ENCODE data around the gene OTUD7B.

The OTUD7B gene

GRCh38 chr1:150012611-150013010 lies 2.1 kb upstream of the OTUD7B start:
- TF ChIP-seq EZH2 (IDR thresholded peaks at IDR 0.05; ENCODE audit: borderline replicate concordance, low read length) (no peak), CTCF (IDR thresholded peaks at IDR 0.05; ENCODE audit: low read length) (no peak)
- no peak overlapping the region for H3K27ac ChIP-seq (ENCODE audit: low read depth, low read length, poor library complexity, severe bottlenecking)
- H3K36me3 ChIP-seq (ENCODE audit: insufficient read depth, low read length), result no peaks in the 10 kb centered on the region
- H3K9me2 ChIP-seq (ENCODE audit: low read depth, low read length), result no peaks in the 10 kb centered on the region
- H3F3A ChIP-seq (ENCODE audit: insufficient read depth, low read length), result no peaks in the 10 kb centered on the region
- H3K9ac ChIP-seq (ENCODE audit: low read length), result no peak overlapping the region
- no peaks in the 10 kb centered on the region for H3K79me2 ChIP-seq (ENCODE audit: insufficient read depth, low read length)
- no peak overlapping the region for H3K4me2 ChIP-seq (ENCODE audit: low read length)
- no peak overlapping the region for H3K4me3 ChIP-seq (ENCODE audit: low read depth, low read length, poor library complexity, severe bottlenecking)
- no peaks in the 10 kb centered on the region for H3K9me3 ChIP-seq (ENCODE audit: low read length)
- no peak overlapping the region for H2AFZ ChIP-seq (ENCODE audit: low read length)
- no peaks in the 10 kb centered on the region for H4K20me1 ChIP-seq (ENCODE audit: insufficient read depth, low read length)
- peaks cover 16% of the 10 kb centered on the region for H3K4me1 ChIP-seq (ENCODE audit: insufficient read depth, low read length, severe bottlenecking)
- 0 out of 2 replicates have a peak, but pooled peaks cover 4% of the 10 kb centered on the region for H3K27me3 ChIP-seq (ENCODE audit: insufficient read depth, low read length)

- no peaks in the 10 kb centered on the region for H3K9me3 ChIP-seq (ENCODE audit: low read length)
- no peaks in the 10 kb centered on the region for H3K36me3 ChIP-seq (ENCODE audit: insufficient read depth, low read length)
- H2AFZ ChIP-seq (ENCODE audit: low read length), result peak overlapping the region; percentile 39
- H4K20me1 ChIP-seq (ENCODE audit: insufficient read depth, low read length), result no peaks in the 10 kb centered on the region
- peak overlapping the region; percentile 88 for H3K4me3 ChIP-seq (ENCODE audit: low read depth, low read length, poor library complexity, severe bottlenecking)
- H3F3A ChIP-seq (ENCODE audit: insufficient read depth, low read length), result no peaks in the 10 kb centered on the region
- H3K27me3 ChIP-seq (ENCODE audit: insufficient read depth, low read length), result 0 out of 2 replicates have a peak, but pooled peaks cover 4% of the 10 kb centered on the region
- H3K27ac ChIP-seq (ENCODE audit: low read depth, low read length, poor library complexity, severe bottlenecking), result no peak overlapping the region
- H3K79me2 ChIP-seq (ENCODE audit: insufficient read depth, low read length), result no peaks in the 10 kb centered on the region
- H3K4me2 ChIP-seq (ENCODE audit: low read length), result peak overlapping the region; percentile 86
- peak overlapping the region; percentile 75 for H3K9ac ChIP-seq (ENCODE audit: low read length)
- peaks cover 16% of the 10 kb centered on the region for H3K4me1 ChIP-seq (ENCODE audit: insufficient read depth, low read length, severe bottlenecking)
- no peaks in the 10 kb centered on the region for H3K9me2 ChIP-seq (ENCODE audit: low read depth, low read length)
- TF ChIP-seq CTCF (IDR thresholded peaks at IDR 0.05; ENCODE audit: low read length), result no peak
- TF ChIP-seq EZH2 (IDR thresholded peaks at IDR 0.05; ENCODE audit: borderline replicate concordance, low read length), result no peak
These were observed 728 bp downstream of the OTUD7B start for GRCh38 chr1:150009604-150010392.

- Histone ChIP-seq H3K4me2 (ENCODE audit: low read length) (no peak overlapping the region), H3K4me1 (ENCODE audit: insufficient read depth, low read length, severe bottlenecking) (peaks cover 16% of the 10 kb centered on the region), H3K9ac (ENCODE audit: low read length) (no peak overlapping the region), H3K27me3 (ENCODE audit: insufficient read depth, low read length) (0 out of 2 replicates have a peak, but pooled peaks cover 4% of the 10 kb centered on the region), H3F3A (ENCODE audit: insufficient read depth, low read length) (no peaks in the 10 kb centered on the region), H2AFZ (ENCODE audit: low read length) (no peak overlapping the region), H3K9me3 (ENCODE audit: low read length) (no peaks in the 10 kb centered on the region), H3K9me2 (ENCODE audit: low read depth, low read length) (no peaks in the 10 kb centered on the region), H3K79me2 (ENCODE audit: insufficient read depth, low read length) (no peaks in the 10 kb centered on the region), H4K20me1 (ENCODE audit: insufficient read depth, low read length) (no peaks in the 10 kb centered on the region), H3K4me3 (ENCODE audit: low read depth, low read length, poor library complexity, severe bottlenecking) (no peak overlapping the region), H3K27ac (ENCODE audit: low read depth, low read length, poor library complexity, severe bottlenecking) (no peak overlapping the region), H3K36me3 (ENCODE audit: insufficient read depth, low read length) (no peaks in the 10 kb centered on the region)
- TF ChIP-seq CTCF (IDR thresholded peaks at IDR 0.05; ENCODE audit: low read length) (no peak), EZH2 (IDR thresholded peaks at IDR 0.05; ENCODE audit: borderline replicate concordance, low read length) (no peak)
These were observed 1.8 kb downstream of the OTUD7B start for GRCh38 chr1:150008699-150009098.
